ENCODE results near the gene ELOVL1.

The ELOVL1 gene

GRCh38 chr1:43318831-43319230 lies 49.0 kb downstream of the ELOVL1 start:
- Mint-ChIP-seq H3K9me3 (no peaks in the 10 kb centered on the region), H3K4me1 (peaks cover 6% of the 10 kb centered on the region in 2 donors), H3K4me3 (no peak overlapping the region), H3K27me3 (no peaks in the 10 kb centered on the region), H3K27ac (peak overlapping the region; percentile 54), H3K36me3 (no peaks in the 10 kb centered on the region)
- DNase-seq, result no peak
- ATAC-seq (replicated peaks), result no peak

- Mint-ChIP-seq H3K27me3 (no peaks in the 10 kb centered on the region), H3K27ac (peak overlapping the region; percentile 26), H3K4me3 (peak overlapping the region in 1 of 2 donors; percentile 14), H3K9me3 (no peaks in the 10 kb centered on the region), H3K36me3 (no peaks in the 10 kb centered on the region), H3K4me1 (peaks cover 6% of the 10 kb centered on the region in 2 donors)
- ATAC-seq (replicated peaks) (no peak), DNase-seq (no peak)
Observed at GRCh38 chr1:43317817-43318471, 49.9 kb downstream of the ELOVL1 start.

- H3K27ac Mint-ChIP-seq, result no peak overlapping the region
- ATAC-seq (replicated peaks), result no peak
- H3K4me3 Mint-ChIP-seq, result no peak overlapping the region
- no peaks in the 10 kb centered on the region for H3K9me3 Mint-ChIP-seq
- DNase-seq, result no peak
- H3K4me1 Mint-ChIP-seq, result peaks cover 6% of the 10 kb centered on the region in 2 donors
- no peaks in the 10 kb centered on the region for H3K36me3 Mint-ChIP-seq
- H3K27me3 Mint-ChIP-seq, result no peaks in the 10 kb centered on the region
Observed at GRCh38 chr1:43316738-43317520, 50.9 kb downstream of the ELOVL1 start.

GRCh38 chr1:43315963-43316737 lies 51.7 kb downstream of the ELOVL1 start:
- H3K9me3 Mint-ChIP-seq, result no peaks in the 10 kb centered on the region
- DNase-seq (no peak), ATAC-seq (replicated peaks) (no peak)
- H3K4me1 Mint-ChIP-seq, result peaks cover 6% of the 10 kb centered on the region in 2 donors
- no peaks in the 10 kb centered on the region for H3K27me3 Mint-ChIP-seq
- H3K4me3 Mint-ChIP-seq, result no peak overlapping the region
- H3K36me3 Mint-ChIP-seq, result no peaks in the 10 kb centered on the region
- no peak overlapping the region for H3K27ac Mint-ChIP-seq

DNA sequence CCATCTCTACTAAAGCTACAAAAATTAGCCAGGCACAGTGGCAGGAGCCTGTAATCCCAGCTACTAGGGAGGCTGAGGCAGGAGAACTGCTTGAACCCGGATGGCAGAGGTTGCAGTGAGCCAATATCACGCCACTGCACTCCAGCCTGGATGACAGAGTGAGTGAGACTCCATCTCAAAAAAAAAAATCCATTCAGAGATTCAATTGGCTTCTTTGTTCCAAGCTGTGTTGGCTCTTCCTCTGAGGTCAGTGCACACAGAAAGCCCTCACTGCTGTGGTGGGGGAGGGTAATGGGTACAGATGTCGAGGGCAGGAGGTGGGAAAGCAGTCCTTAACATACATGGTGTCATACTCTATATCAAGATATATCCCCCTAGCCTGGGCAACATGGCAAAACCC lies 52.3 kb downstream of the ELOVL1 start:
- Mint-ChIP-seq H3K4me3 (no peak overlapping the region), H3K27ac (no peak overlapping the region), H3K27me3 (no peaks in the 10 kb centered on the region), H3K9me3 (no peaks in the 10 kb centered on the region), H3K36me3 (no peaks in the 10 kb centered on the region), H3K4me1 (peaks cover 6% of the 10 kb centered on the region in 2 donors)
- DNase-seq (no peak), ATAC-seq (replicated peaks) (no peak)

GRCh38 chr1:43314233-43314632 lies 53.6 kb downstream of the ELOVL1 start:
- Mint-ChIP-seq H3K4me1 (peaks cover 4 to 6% of the 10 kb centered on the region in 2 donors), H3K9me3 (no peaks in the 10 kb centered on the region), H3K27ac (no peak overlapping the region), H3K27me3 (no peaks in the 10 kb centered on the region), H3K4me3 (no peak overlapping the region), H3K36me3 (no peaks in the 10 kb centered on the region)
- no peak for DNase-seq
- ATAC-seq (replicated peaks), result no peak

- no peak for ATAC-seq (replicated peaks)
- DNase-seq, result no peak
- Mint-ChIP-seq H3K36me3 (no peaks in the 10 kb centered on the region), H3K4me3 (no peak overlapping the region), H3K9me3 (no peaks in the 10 kb centered on the region), H3K27ac (no peak overlapping the region), H3K4me1 (peaks cover 4 to 6% of the 10 kb centered on the region in 2 donors), H3K27me3 (no peaks in the 10 kb centered on the region)
Observed at GRCh38 chr1:43313771-43314170, 54.0 kb downstream of the ELOVL1 start.

Measured in stimulated activated naive B cell treated with anti-CD40 and anti-IgM and Interleukin-4, amounts not matched to agents 10 μg/mL and 1 μg/mL and 100 μg/mL, for 72 hours (primary cell).